ENCODE measurements around the gene GJA1. TPM values are rescaled to one million over a fixed set of nuclear protein-coding genes. Genes with fewer than 3 reads are reported as not detected.

Gene GJA1
- total and polyA plus RNA-seq, 2 of the 4 experiments (the other 2 are of a cell fraction) = 180 to 323 TPM

DNA sequence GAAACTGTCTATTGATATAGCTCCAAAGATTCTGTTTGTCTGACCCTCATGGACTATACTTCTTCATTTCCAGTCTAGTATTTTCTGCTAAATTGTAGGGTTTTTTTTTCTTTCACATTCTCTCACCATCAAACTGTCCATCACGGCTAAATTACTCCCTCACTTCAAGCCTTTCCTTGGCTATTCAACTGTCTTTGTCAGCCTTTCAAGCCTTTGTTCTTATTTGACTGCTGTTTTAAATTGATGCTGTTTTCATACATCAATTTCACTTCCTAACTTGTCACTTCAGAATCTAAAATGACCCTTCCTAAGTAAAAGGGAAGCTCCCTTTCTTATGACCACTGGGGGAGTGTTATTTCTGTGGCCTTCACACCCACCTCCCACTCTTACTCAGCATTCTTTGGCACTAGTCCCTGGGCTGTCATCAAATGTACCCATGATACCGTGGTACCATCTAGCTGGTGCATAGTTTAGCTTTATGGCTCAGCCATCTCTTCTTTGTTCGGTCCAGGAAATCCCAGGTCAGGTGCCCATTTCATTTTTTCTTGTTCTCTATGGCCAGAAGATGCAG, 8.6 kb downstream of the GJA1 start:
- Histone ChIP-seq H3K9ac (ENCODE audit: low read depth, low read length) (no peak overlapping the region), H3K4me2 (ENCODE audit: low read depth, low read length) (no peak overlapping the region; the same call in 1 of the 2 replicates), H3K18ac (ENCODE audit: low read depth, low read length) (0 out of 2 replicates have a peak overlapping the region, but pooled peaks have one; percentile 0), H4K91ac (ENCODE audit: insufficient read depth, low read depth, low read length) (no peak overlapping the region), H3K4ac (ENCODE audit: low read depth, low read length) (no peak overlapping the region; the same call in 1 of the 2 replicates), H4K8ac (ENCODE audit: low read depth in 2 of 2, low read length in 2 of 2) (no peak overlapping the region), H3K9me3 (ENCODE audit: control insufficient read depth, insufficient read depth, low read length) (no peaks in the 10 kb centered on the region), H3K79me1 (ENCODE audit: low read depth in 1 of 2, low read length in 2 of 2) (peaks cover 14 to 56% of the 10 kb centered on the region in 2 experiments; a peak in 3 of 4 replicates), H3K9me1 (ENCODE audit: insufficient read depth, low read length) (peaks cover 14% of the 10 kb centered on the region; the same call in 1 of the 2 replicates), H2BK15ac (ENCODE audit: low read depth, low read length) (no peak overlapping the region), H2AK9ac (replicated peaks; ENCODE audit: low read depth, low read length, poor library complexity) (no peak overlapping the region), H3K4me1 (ENCODE audit: control insufficient read depth, insufficient read depth, low read length) (peaks cover 18% of the 10 kb centered on the region), H2AFZ (replicated peaks; ENCODE audit: low read length, poor library complexity) (no peak overlapping the region), H4K20me1 (ENCODE audit: insufficient read depth, low read length) (peaks cover 69% of the 10 kb centered on the region), H4K5ac (ENCODE audit: low read depth, low read length) (no peak overlapping the region), H3K27ac (ENCODE audit: insufficient read depth, low read length) (peak overlapping the region; percentile 7; the same call in 1 of the 2 replicates), H3K56ac (ENCODE audit: extremely low read depth, insufficient read depth, low read length) (no peak overlapping the region), H2BK120ac (ENCODE audit: low read depth, low read length) (no peak overlapping the region), H3K36me3 (ENCODE audit: control insufficient read depth, insufficient read depth, low read length) (peaks cover 25% of the 10 kb centered on the region), H3K14ac (replicated peaks; ENCODE audit: low read depth, low read length) (no peak overlapping the region), H3K27me3 (ENCODE audit: control insufficient read depth, insufficient read depth, low read length) (no peaks in the 10 kb centered on the region), H3K4me3 (ENCODE audit: insufficient read depth, low read depth, low read length) (no peak overlapping the region), H2BK20ac (ENCODE audit: low read depth, low read length) (no peak overlapping the region), H2AK5ac (ENCODE audit: low read depth, low read length) (no peak overlapping the region), H3K23ac (ENCODE audit: low read depth, low read length) (no peak overlapping the region), H2BK5ac (ENCODE audit: low read depth, low read length, poor library complexity, severe bottlenecking) (peak overlapping the region; percentile 35)
- POLR2A ChIA-PET (ENCODE audit: unreplicated experiment) = no interaction called here
- TF ChIP-seq RCOR1 (IDR thresholded peaks at IDR 0.05; ENCODE audit: insufficient replicate concordance, low read length) (no peak), MAFK (IDR thresholded peaks at IDR 0.05; ENCODE audit: low read depth, low read length) (peak; percentile 24; the same call in 1 of the 2 replicates), SMC3 (IDR thresholded peaks at IDR 0.05; ENCODE audit: low read depth, low read length) (no peak), RFX5 (IDR thresholded peaks at IDR 0.05; ENCODE audit: low read depth, low read length) (no peak), BHLHE40 (IDR thresholded peaks at IDR 0.05; ENCODE audit: low read depth, low read length) (no peak), NFE2L2 (IDR thresholded peaks at IDR 0.05; ENCODE audit: low read depth, low read length) (no peak), MXI1 (IDR thresholded peaks at IDR 0.05; ENCODE audit: borderline replicate concordance, low read depth, low read length) (no peak)
- TF ChIP-seq, protein P1, sequence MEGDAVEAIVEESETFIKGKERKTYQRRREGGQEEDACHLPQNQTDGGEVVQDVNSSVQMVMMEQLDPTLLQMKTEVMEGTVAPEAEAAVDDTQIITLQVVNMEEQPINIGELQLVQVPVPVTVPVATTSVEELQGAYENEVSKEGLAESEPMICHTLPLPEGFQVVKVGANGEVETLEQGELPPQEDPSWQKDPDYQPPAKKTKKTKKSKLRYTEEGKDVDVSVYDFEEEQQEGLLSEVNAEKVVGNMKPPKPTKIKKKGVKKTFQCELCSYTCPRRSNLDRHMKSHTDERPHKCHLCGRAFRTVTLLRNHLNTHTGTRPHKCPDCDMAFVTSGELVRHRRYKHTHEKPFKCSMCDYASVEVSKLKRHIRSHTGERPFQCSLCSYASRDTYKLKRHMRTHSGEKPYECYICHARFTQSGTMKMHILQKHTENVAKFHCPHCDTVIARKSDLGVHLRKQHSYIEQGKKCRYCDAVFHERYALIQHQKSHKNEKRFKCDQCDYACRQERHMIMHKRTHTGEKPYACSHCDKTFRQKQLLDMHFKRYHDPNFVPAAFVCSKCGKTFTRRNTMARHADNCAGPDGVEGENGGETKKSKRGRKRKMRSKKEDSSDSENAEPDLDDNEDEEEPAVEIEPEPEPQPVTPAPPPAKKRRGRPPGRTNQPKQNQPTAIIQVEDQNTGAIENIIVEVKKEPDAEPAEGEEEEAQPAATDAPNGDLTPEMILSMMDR (conservative IDR thresholded peaks at IDR 0.05; ENCODE audit: low read depth, low read length) = no peak
- DNase-seq (no peak), ATAC-seq (ENCODE audit: low read depth) (no peak)
- 86% methylated on average over 2 of the region's 3 CpGs; no CpG with 5 or more reads in 1 of the 2 experiments for WGBS, 2 experiments (ENCODE audit: extremely low coverage in 2 of 2, insufficient read length in 1 of 2)
- dilution Hi-C loops (cut with HindIII; ENCODE audit: low sequenced_read_pairs, unreplicated experiment) (no loop called here), intact Hi-C loops (cut with micrococcal nuclease) (no loop called here), in situ Hi-C loops (cut with MboI; ENCODE audit: low sequenced_read_pairs) (no loop called here)
- CTCF ChIA-PET = interaction anchor here (0.6 to 1.4 kb wide), 2 partner anchors 24 to 405 kb away, joined by 5 to 7 read pairs; no protein-coding TSS in a partner anchor
- no TSS peak for BruUV-seq (replicated peaks)

All from IMR-90 (cell line).